B cell (primary cell): Measurements from ENCODE around the gene NANOS3. TPM values are rescaled to one million over a fixed set of nuclear protein-coding genes. Genes with fewer than 3 reads are reported as not detected.

ENCODE experiments used
- ATAC-seq: fragments of 200-7000 bp; cut with Tn5 transposase; one replicate; pipeline ENCODE4 v1.10.0; 2021; ENCODE audit warnings: low read depth, mild to moderate bottlenecking, moderate number of reproducible peaks, moderate library complexity
- CTCF ChIA-PET: fragments of 350-600 bp; sonication (Branson Sonifier 250); formaldehyde crosslinking; loops from one replicate; lab custom pipeline; 2021; ENCODE audit warnings: antibody characterized with exemption, inconsistent platforms; lab: Charles Lee
- POLR2A ChIA-PET: fragments of 350-600 bp; sonication (Branson Sonifier 250); formaldehyde crosslinking; loops from one replicate; lab custom pipeline; 2021; ENCODE audit warnings: antibody characterized with exemption; lab: Charles Lee
- DNase-seq: peaks from one replicate; pipeline ENCODE4 v3.0.0; 2013
- H2AFZ ChIP-seq: 2 replicates; pipeline ENCODE4 v1.6.1; 2012; ENCODE audit warnings: mild to moderate bottlenecking, low read depth, low read length; ENCODE audit not compliant: insufficient read depth, poor library complexity, severe bottlenecking
- H3K27ac ChIP-seq, 2 donors: 1 replicate in 1 of 2; 2 replicates in 1 of 2; pipeline ENCODE4 v1.5.1; 2012 to 2013; ENCODE audit warnings: low read length in 2 of 2, mild to moderate bottlenecking in 2 of 2, moderate library complexity in 1 of 2
- H3K27me3 ChIP-seq, 4 experiments: fragments of 200-600 bp in 1 of 4; sonication (generic) in 1 of 4; replicated peaks in 1 of 4; 1 replicate in 2 of 4; 2 replicates in 2 of 4; pipeline versions ENCODE4 v1.6.1 to v1.7.0; 2013 to 2016; ENCODE audit warnings: low read length in 3 of 4, mild to moderate bottlenecking in 2 of 4, mixed read lengths in 1 of 4, moderate library complexity in 1 of 4; ENCODE audit not compliant: insufficient read depth in 4 of 4, control insufficient read depth in 3 of 4; ENCODE audit errors: control extremely low read depth in 1 of 4
- H3K36me3 ChIP-seq, 2 experiments: replicated peaks in 1 of 2; 1 replicate in 1 of 2; 2 replicates in 1 of 2; pipeline versions ENCODE4 v1.6.1 to v1.7.1; 2013; ENCODE audit warnings: low read length in 1 of 2; ENCODE audit not compliant: insufficient read depth in 2 of 2, control insufficient read depth in 1 of 2; ENCODE audit errors: control extremely low read depth in 1 of 2, extremely low read depth in 1 of 2
- H3K4me1 ChIP-seq, 2 donors: fragments of 200-600 bp in 1 of 2; sonication (generic) in 1 of 2; 1 replicate in 1 of 2; 2 replicates in 1 of 2; pipeline versions ENCODE4 v1.5.1 to v1.6.1; 2013 to 2017; ENCODE audit warnings: low read length in 2 of 2; ENCODE audit not compliant: control insufficient read depth in 2 of 2, insufficient read depth in 2 of 2
- H3K4me2 ChIP-seq: replicated peaks from 2 replicates; pipeline ENCODE3; 2012; ENCODE audit warnings: mild to moderate bottlenecking, low read depth, low read length; ENCODE audit not compliant: poor library complexity, severe bottlenecking
- H3K4me3 ChIP-seq, 5 experiments: fragments of 200-600 bp in 1 of 5; sonication (generic) in 1 of 5; 1 replicate in 3 of 5; 2 replicates in 2 of 5; pipeline versions ENCODE4 v1.5.1 to v1.7.0; 2011 to 2016; ENCODE audit warnings: low read length in 4 of 5, mild to moderate bottlenecking in 4 of 5, low read depth in 2 of 5, control low read depth in 1 of 5, moderate library complexity in 1 of 5; ENCODE audit not compliant: insufficient read depth in 1 of 5; ENCODE audit errors: control extremely low read depth in 1 of 5, extremely low read depth in 1 of 5
- H3K79me2 ChIP-seq: fragments of 200-600 bp; sonication (generic); one replicate; pipeline ENCODE4 v1.6.0; 2016; ENCODE audit warnings: low read length; ENCODE audit not compliant: control insufficient read depth, insufficient read depth
- H3K9ac ChIP-seq: fragments of 200-600 bp; sonication (generic); 2 replicates; pipeline ENCODE4 v1.6.1; 2017; ENCODE audit warnings: mild to moderate bottlenecking, low read length, moderate library complexity
- H3K9me3 ChIP-seq, 3 donors: one replicate each; pipeline versions ENCODE4 v1.6.1 to v1.7.1; 2013; ENCODE audit warnings: low read length in 2 of 3; ENCODE audit not compliant: control insufficient read depth in 2 of 3, insufficient read depth in 1 of 3; ENCODE audit errors: control extremely low read depth in 1 of 3
- H4K20me1 ChIP-seq: 2 replicates; pipeline ENCODE4 v1.6.0; 2012; ENCODE audit warnings: mild to moderate bottlenecking, low read length; ENCODE audit not compliant: insufficient read depth, control insufficient read depth, poor library complexity, severe bottlenecking
- H3K27ac Mint-ChIP-seq: one replicate; pipeline ENCODE4 v1.8.0; 2021; ENCODE audit warnings: mixed read lengths
- H3K27me3 Mint-ChIP-seq: one replicate; pipeline ENCODE4 v1.8.0; 2021; ENCODE audit warnings: mixed read lengths
- H3K4me1 Mint-ChIP-seq: one replicate; pipeline ENCODE4 v1.8.0; 2021; ENCODE audit warnings: mixed read lengths
- H3K4me3 Mint-ChIP-seq: one replicate; pipeline ENCODE4 v1.8.0; 2021; ENCODE audit warnings: mixed read lengths
- H3K9me3 Mint-ChIP-seq: one replicate; pipeline ENCODE4 v1.8.0; 2022; ENCODE audit warnings: mixed read lengths; ENCODE audit not compliant: insufficient read depth
- CTCF ChIP-seq: fragments of 200-600 bp; IDR thresholded peaks from one replicate; pipeline ENCODE4 v1.8.0; 2022; ENCODE audit warnings: antibody characterized with exemption, mild to moderate bottlenecking
- EZH2 ChIP-seq: IDR thresholded peaks from 2 replicates; pipeline ENCODE4 v1.6.1; 2012; ENCODE audit warnings: borderline replicate concordance, low read depth, mild to moderate bottlenecking, moderate library complexity, low read length; ENCODE audit not compliant: insufficient read depth, poor library complexity, severe bottlenecking
- WGBS: methylation state at CpG from one replicate; pipeline ENCODE4 v1.1.5; 2013; ENCODE audit warnings: missing lambda C conversion rate; ENCODE audit not compliant: insufficient coverage; 5-methylcytosine and 5-hydroxymethylcytosine counted together
- intact Hi-C: fragments of 100-400 bp; cut with micrococcal nuclease; formaldehyde crosslinking; loops from one replicate; pipeline ENCODE4 v1.10.0; 2022
- polyA plus RNA-seq: library from polyadenylated mRNA; depleted of rRNA; stranded (reverse); fragments of >200 nt; gene quantifications from 2 replicates; pipeline ENCODE4 v1.2.3, GENCODE V29; 2012
- total RNA-seq, 2 donors: library from RNA; stranded (reverse); fragments of 120-200 nt in 1 of 2; gene quantifications; 1 replicate in 1 of 2; 2 replicates in 1 of 2; pipeline versions ENCODE4 v1.2.3 to v1.2.4, GENCODE V29; 2013 to 2022

NANOS3 gene
- total and polyA plus RNA-seq, 2 donors (not counting 1 experiment from before 2014, with no cell fraction given) = 0.49 TPM; not detected in 1

GRCh38 chr19:13890136-13890535 lies 13.2 kb downstream of the NANOS3 start:
- no peaks in the 10 kb centered on the region for H3K9me3 Mint-ChIP-seq
- no peak for DNase-seq
- Histone ChIP-seq H3K9ac (no peak overlapping the region), H4K20me1 (no peaks in the 10 kb centered on the region), H3K9me3 (no peaks in the 10 kb centered on the region), H3K79me2 (no peaks in the 10 kb centered on the region), H3K4me3 (no peak overlapping the region), H3K36me3 (no peaks in the 10 kb centered on the region), H3K4me2 (no peak overlapping the region), H3K27me3 (peaks cover 0 to 8% (median 0%) of the 10 kb centered on the region in 4 experiments), H2AFZ (no peak overlapping the region), H3K27ac (no peak overlapping the region), H3K4me1 (no peaks in the 10 kb centered on the region)
- no peaks in the 10 kb centered on the region for H3K4me1 Mint-ChIP-seq
- TF ChIP-seq EZH2 = no peak
- TF ChIP-seq CTCF = no peak
- ChIA-PET CTCF (no interaction called here), POLR2A (no interaction called here)
- intact Hi-C loops = no loop called here
- H3K27me3 Mint-ChIP-seq = no peaks in the 10 kb centered on the region
- no peak for ATAC-seq
- no peak overlapping the region for H3K4me3 Mint-ChIP-seq
- H3K27ac Mint-ChIP-seq = no peak overlapping the region
- WGBS = 94% methylated on average over 13 of the region's 13 CpGs

GRCh38 chr19:13892870-13893269 lies 15.9 kb downstream of the NANOS3 start:
- DNase-seq = no peak
- no peaks in the 10 kb centered on the region for H3K9me3 ChIP-seq
- 85% methylated on average over 7 of the region's 9 CpGs for WGBS
- H3K4me3 ChIP-seq = no peak overlapping the region
- ChIA-PET CTCF (no interaction called here), POLR2A (no interaction called here)
- no peaks in the 10 kb centered on the region for H4K20me1 ChIP-seq
- no peaks in the 10 kb centered on the region for H3K27me3 ChIP-seq
- H2AFZ ChIP-seq = no peak overlapping the region
- ATAC-seq = no peak
- Mint-ChIP-seq H3K27me3 (no peaks in the 10 kb centered on the region), H3K9me3 (no peaks in the 10 kb centered on the region), H3K27ac (no peak overlapping the region), H3K4me1 (no peaks in the 10 kb centered on the region), H3K4me3 (no peak overlapping the region)
- H3K4me1 ChIP-seq = no peaks in the 10 kb centered on the region
- no peak for TF ChIP-seq CTCF
- TF ChIP-seq EZH2 = no peak
- no peaks in the 10 kb centered on the region for H3K79me2 ChIP-seq
- H3K27ac ChIP-seq = no peak overlapping the region
- no peak overlapping the region for H3K4me2 ChIP-seq
- H3K36me3 ChIP-seq = no peaks in the 10 kb centered on the region
- intact Hi-C loops = no loop called here
- no peak overlapping the region for H3K9ac ChIP-seq
